ENCODE data around the gene CDC42EP3. TPM values are rescaled to one million over a fixed set of nuclear protein-coding genes. Genes with fewer than 3 reads are reported as not detected.
A peak's percentile ranks its signal among the peaks of the same experiment; 100 is the strongest.

The CDC42EP3 gene
- total RNA-seq, 1 experiment from 2014 or later, result 31.5 TPM

DNA sequence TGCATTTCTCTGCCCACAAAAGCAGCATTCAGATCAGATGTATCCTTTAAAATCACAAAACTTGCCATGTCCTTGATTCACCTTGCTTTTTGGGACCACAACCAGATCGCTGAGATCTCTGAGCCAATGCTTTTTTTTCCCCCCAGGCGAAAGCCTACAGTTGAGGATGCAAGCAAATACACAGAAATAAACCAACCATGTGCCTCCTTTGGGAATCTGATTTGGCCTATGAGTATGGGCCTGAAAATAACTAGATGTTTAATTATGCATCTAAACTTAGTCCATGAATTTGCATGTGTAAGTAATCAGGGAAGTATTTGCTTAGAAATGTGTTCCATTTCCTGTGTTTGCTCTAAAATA lies 49.7 kb upstream of the CDC42EP3 start:
- no peaks in the 10 kb centered on the region; the same call in 1 of the 2 replicates for H3K4me1 Mint-ChIP-seq
- H3K9me3 Mint-ChIP-seq, result peaks cover 47% of the 10 kb centered on the region
- ATAC-seq, result no peak
- ChIA-PET POLR2A (no interaction called here), CTCF (no interaction called here)
- H3K36me3 Mint-ChIP-seq, result peaks cover 23% of the 10 kb centered on the region
- no peak overlapping the region for H3K27ac Mint-ChIP-seq
- TF ChIP-seq MAX (CRISPR knock-in tag; IDR thresholded peaks at IDR 0.05) (no peak), JUN (CRISPR knock-in tag; IDR thresholded peaks at IDR 0.05) (no peak), ZNF671 (CRISPR knock-in tag; IDR thresholded peaks at IDR 0.05) (no peak), ZBTB21 (CRISPR knock-in tag; IDR thresholded peaks at IDR 0.05; ENCODE audit: borderline replicate concordance) (no peak)
- TF ChIP-seq, protein P1, sequence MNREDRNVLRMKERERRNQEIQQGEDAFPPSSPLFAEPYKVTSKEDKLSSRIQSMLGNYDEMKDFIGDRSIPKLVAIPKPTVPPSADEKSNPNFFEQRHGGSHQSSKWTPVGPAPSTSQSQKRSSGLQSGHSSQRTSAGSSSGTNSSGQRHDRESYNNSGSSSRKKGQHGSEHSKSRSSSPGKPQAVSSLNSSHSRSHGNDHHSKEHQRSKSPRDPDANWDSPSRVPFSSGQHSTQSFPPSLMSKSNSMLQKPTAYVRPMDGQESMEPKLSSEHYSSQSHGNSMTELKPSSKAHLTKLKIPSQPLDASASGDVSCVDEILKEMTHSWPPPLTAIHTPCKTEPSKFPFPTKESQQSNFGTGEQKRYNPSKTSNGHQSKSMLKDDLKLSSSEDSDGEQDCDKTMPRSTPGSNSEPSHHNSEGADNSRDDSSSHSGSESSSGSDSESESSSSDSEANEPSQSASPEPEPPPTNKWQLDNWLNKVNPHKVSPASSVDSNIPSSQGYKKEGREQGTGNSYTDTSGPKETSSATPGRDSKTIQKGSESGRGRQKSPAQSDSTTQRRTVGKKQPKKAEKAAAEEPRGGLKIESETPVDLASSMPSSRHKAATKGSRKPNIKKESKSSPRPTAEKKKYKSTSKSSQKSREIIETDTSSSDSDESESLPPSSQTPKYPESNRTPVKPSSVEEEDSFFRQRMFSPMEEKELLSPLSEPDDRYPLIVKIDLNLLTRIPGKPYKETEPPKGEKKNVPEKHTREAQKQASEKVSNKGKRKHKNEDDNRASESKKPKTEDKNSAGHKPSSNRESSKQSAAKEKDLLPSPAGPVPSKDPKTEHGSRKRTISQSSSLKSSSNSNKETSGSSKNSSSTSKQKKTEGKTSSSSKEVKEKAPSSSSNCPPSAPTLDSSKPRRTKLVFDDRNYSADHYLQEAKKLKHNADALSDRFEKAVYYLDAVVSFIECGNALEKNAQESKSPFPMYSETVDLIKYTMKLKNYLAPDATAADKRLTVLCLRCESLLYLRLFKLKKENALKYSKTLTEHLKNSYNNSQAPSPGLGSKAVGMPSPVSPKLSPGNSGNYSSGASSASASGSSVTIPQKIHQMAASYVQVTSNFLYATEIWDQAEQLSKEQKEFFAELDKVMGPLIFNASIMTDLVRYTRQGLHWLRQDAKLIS (CRISPR knock-in tag; IDR thresholded peaks at IDR 0.05; ENCODE audit: borderline replicate concordance), result no peak
- TF ChIP-seq, protein P2, sequence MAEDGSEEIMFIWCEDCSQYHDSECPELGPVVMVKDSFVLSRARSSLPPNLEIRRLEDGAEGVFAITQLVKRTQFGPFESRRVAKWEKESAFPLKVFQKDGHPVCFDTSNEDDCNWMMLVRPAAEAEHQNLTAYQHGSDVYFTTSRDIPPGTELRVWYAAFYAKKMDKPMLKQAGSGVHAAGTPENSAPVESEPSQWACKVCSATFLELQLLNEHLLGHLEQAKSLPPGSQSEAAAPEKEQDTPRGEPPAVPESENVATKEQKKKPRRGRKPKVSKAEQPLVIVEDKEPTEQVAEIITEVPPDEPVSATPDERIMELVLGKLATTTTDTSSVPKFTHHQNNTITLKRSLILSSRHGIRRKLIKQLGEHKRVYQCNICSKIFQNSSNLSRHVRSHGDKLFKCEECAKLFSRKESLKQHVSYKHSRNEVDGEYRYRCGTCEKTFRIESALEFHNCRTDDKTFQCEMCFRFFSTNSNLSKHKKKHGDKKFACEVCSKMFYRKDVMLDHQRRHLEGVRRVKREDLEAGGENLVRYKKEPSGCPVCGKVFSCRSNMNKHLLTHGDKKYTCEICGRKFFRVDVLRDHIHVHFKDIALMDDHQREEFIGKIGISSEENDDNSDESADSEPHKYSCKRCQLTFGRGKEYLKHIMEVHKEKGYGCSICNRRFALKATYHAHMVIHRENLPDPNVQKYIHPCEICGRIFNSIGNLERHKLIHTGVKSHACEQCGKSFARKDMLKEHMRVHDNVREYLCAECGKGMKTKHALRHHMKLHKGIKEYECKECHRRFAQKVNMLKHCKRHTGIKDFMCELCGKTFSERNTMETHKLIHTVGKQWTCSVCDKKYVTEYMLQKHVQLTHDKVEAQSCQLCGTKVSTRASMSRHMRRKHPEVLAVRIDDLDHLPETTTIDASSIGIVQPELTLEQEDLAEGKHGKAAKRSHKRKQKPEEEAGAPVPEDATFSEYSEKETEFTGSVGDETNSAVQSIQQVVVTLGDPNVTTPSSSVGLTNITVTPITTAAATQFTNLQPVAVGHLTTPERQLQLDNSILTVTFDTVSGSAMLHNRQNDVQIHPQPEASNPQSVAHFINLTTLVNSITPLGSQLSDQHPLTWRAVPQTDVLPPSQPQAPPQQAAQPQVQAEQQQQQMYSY (CRISPR knock-in tag; IDR thresholded peaks at IDR 0.05), result no peak
- TF ChIP-seq, protein P3, sequence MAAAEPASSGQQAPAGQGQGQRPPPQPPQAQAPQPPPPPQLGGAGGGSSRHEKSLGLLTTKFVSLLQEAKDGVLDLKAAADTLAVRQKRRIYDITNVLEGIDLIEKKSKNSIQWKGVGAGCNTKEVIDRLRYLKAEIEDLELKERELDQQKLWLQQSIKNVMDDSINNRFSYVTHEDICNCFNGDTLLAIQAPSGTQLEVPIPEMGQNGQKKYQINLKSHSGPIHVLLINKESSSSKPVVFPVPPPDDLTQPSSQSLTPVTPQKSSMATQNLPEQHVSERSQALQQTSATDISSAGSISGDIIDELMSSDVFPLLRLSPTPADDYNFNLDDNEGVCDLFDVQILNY (CRISPR knock-in tag; IDR thresholded peaks at IDR 0.05), result no peak
- TF ChIP-seq, protein P4, sequence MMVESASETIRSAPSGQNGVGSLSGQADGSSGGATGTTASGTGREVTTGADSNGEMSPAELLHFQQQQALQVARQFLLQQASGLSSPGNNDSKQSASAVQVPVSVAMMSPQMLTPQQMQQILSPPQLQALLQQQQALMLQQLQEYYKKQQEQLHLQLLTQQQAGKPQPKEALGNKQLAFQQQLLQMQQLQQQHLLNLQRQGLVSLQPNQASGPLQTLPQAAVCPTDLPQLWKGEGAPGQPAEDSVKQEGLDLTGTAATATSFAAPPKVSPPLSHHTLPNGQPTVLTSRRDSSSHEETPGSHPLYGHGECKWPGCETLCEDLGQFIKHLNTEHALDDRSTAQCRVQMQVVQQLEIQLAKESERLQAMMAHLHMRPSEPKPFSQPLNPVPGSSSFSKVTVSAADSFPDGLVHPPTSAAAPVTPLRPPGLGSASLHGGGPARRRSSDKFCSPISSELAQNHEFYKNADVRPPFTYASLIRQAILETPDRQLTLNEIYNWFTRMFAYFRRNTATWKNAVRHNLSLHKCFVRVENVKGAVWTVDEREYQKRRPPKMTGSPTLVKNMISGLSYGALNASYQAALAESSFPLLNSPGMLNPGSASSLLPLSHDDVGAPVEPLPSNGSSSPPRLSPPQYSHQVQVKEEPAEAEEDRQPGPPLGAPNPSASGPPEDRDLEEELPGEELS (CRISPR knock-in tag; IDR thresholded peaks at IDR 0.05), result no peak
- DNase-seq (ENCODE audit: low spot score), result no peak
- H3K27me3 Mint-ChIP-seq (ENCODE audit: low read depth), result peaks cover 12% of the 10 kb centered on the region; the same call in 1 of the 2 replicates
- H3K4me3 Mint-ChIP-seq, result no peak overlapping the region

- DNase-seq (ENCODE audit: low spot score), result no peak
- H3K4me1 Mint-ChIP-seq, result no peaks in the 10 kb centered on the region; the same call in 1 of the 2 replicates
- H3K4me3 Mint-ChIP-seq, result no peak overlapping the region
- H3K36me3 Mint-ChIP-seq, result peaks cover 23% of the 10 kb centered on the region
- H3K27ac Mint-ChIP-seq, result no peak overlapping the region
- peak; percentile 60 for ATAC-seq
- peaks cover 12% of the 10 kb centered on the region; the same call in 1 of the 2 replicates for H3K27me3 Mint-ChIP-seq (ENCODE audit: low read depth)
- peaks cover 52% of the 10 kb centered on the region for H3K9me3 Mint-ChIP-seq
- TF ChIP-seq, protein P5, sequence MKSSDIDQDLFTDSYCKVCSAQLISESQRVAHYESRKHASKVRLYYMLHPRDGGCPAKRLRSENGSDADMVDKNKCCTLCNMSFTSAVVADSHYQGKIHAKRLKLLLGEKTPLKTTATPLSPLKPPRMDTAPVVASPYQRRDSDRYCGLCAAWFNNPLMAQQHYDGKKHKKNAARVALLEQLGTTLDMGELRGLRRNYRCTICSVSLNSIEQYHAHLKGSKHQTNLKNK (CRISPR knock-in tag; IDR thresholded peaks at IDR 0.05), result no peak
- TF ChIP-seq NR2C2 (CRISPR knock-in tag; IDR thresholded peaks at IDR 0.05), result no peak
- TF ChIP-seq FOXP1 (CRISPR knock-in tag; IDR thresholded peaks at IDR 0.05; ENCODE audit: borderline replicate concordance), result no peak
- no peak for TF ChIP-seq TEAD4 (CRISPR knock-in tag; IDR thresholded peaks at IDR 0.05)
- TF ChIP-seq, protein P2 (CRISPR knock-in tag; IDR thresholded peaks at IDR 0.05), result no peak
- TF ChIP-seq, protein P3 (CRISPR knock-in tag; IDR thresholded peaks at IDR 0.05), result no peak
- no peak for TF ChIP-seq ATF3 (CRISPR knock-in tag; conservative IDR thresholded peaks at IDR 0.05)
- TF ChIP-seq FOXK1 (CRISPR knock-in tag; IDR thresholded peaks at IDR 0.05), result no peak
- ChIA-PET POLR2A (no interaction called here), CTCF (no interaction called here)
Observed at GRCh38 chr2:37720533-37721200, 49.2 kb upstream of the CDC42EP3 start.
